HG03457 (cell line): Measurements from ENCODE around the gene CCDC178.
"Not testable (repeated sequence)": the region's sequence is repeated elsewhere in the genome, so short reads cannot be mapped to it uniquely, and the experiment has no call there.

ENCODE experiments used
- ATAC-seq: cut with Tn5 transposase; IDR thresholded peaks from one replicate; pipeline ENCODE4 v1.9.1; 2021; ENCODE audit warnings: moderate number of reproducible peaks; ENCODE audit not compliant: unreplicated experiment

CCDC178 gene

DNA sequence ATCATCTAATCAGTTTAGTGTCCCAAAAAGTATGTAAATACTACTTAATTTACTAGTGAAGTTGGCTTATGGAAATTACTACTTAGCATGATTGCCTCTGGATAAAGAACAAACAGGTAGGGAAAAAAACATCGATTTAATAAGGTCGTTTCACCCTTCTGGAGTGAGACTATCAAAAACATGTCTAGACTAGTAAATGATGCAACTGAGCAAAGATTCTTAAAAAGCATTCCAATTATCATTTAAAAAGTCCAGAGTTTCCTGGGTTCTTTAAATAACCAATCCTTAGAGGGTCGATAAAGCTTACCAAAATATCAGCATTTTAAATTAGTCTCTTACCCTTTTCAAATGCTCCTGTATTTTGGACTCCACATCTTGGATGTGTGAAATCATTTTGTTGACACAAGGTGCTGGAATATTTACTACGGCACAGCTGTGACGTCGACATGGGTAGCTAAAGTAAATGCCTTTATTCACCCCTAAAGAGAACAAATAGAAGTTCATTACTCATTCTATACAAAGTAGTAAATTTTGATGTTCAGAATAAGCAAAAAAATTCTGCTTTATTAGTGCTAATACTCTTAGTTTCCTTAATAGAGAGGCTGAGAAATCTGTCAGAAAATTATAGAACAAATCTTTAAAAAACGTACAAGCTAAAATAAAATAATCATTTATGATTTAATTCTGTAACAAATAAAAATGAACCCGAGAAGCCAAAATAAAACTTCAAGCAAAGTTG is 70.6 kb downstream of the CCDC178 start:
- ATAC-seq = no peak

DNA sequence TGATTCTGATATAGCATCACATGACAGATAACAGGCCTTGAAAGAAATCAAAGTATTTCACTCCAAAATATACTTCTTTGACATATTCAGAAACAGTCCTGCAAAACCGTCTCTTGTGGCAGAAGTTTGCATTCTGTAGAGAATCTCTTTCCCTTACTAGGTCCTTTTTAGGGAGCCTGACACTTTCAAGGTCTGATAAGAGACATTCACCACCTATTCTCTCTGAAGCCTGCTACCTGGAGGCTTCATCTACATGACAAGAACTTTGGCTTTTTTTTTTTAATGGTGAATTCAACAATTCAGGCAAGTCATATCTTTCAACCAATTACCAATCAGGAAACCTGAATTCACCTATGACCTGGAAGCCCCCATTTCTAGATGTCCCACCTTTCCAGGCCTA is 83.8 kb downstream of the CCDC178 start:
- no peak for ATAC-seq

DNA sequence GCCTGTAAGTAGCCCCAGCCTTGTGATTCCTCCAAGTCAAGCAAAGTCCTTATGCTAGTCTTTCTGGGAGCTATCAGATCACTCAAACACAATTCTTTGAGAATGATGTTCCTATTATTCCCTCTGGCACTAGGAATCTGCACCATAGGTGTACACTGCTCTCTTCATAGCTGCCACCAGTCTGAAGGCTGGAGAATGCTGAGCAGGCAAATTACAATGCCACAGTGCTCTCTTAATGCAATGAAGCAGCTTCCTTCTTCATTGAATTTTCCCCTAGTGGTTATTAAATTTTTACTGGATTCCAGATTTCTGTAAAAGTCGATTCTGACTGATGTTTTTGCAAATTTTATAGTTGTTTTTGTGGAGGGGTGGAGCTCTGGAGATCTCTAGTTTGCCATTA is 84.8 kb downstream of the CCDC178 start:
- no peak for ATAC-seq

DNA sequence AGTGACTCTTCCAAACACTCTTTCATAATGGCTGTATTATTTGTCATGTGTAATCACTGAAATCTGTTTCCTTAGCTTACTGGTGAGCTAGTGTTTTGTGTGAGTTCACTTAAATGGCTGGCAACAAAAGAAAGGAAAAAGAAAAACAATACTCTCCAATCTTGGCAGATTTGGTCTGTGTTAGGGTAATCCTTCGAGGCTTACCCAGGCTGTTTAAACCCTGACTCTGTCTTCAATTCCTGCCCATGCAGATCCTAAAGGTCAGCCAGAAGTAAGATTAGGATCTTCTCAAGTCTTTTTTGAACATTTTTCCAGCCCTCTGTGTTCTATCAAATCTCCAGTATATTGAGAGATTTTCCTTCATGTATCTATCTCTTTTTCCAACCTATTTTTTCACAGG is 85.3 kb downstream of the CCDC178 start:
- ATAC-seq = no peak

DNA sequence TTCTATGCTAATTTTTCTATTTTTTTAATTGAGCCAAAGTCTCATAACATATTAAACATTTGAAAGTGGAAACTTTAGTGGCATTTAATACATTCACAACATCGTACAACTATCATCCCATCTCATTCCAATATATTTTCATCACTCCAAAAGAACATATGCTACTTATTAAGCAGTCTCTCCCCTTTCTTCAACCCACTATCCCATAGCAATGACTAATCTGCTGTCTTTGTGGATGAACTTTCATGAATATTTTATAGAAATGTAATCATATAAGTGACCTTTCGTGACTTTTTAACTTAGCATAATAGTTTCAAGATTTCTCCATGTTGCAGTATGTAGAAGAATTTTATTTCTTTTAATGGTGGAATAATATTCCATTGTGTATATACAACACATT is 90.3 kb downstream of the CCDC178 start:
- ATAC-seq = no peak

DNA sequence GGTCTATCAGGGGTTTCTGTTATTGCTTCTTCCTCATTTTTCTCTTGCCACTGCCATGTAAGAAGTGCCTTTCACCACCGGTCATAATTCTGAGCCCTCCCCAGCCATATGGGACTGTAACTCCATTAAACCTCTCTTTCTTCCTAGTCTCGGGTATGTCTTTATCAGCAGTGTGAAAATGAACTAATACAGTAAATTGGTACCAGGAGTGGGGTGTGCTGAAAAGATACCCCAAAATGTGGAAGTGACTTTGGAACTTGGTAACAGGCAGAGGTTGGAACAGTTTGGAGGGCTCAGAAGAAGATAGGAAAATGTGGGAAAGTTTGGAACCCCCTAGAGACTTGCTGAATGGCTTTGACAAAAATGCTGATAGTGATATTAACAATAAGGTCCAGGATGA is 100.8 kb downstream of the CCDC178 start:
- not testable (repeated sequence) for ATAC-seq

DNA sequence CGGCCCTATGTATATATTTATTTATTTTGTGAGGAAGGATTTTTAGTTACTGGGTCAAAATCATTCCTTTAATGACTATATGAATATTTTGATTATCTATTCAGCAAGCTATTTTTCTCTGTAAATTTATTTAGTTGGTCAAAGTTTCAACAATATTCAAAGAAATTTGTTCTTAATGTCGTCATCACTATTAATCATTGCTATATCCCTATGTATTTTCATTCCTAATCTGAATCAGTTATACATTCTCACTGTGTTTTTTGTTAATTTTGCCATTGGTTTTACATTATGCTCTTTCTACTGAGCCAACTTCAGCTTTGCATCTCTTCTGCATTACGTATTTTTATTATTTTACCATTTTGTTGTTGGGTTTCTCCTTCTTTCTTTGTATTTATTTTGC is 105.7 kb downstream of the CCDC178 start:
- ATAC-seq = no peak

DNA sequence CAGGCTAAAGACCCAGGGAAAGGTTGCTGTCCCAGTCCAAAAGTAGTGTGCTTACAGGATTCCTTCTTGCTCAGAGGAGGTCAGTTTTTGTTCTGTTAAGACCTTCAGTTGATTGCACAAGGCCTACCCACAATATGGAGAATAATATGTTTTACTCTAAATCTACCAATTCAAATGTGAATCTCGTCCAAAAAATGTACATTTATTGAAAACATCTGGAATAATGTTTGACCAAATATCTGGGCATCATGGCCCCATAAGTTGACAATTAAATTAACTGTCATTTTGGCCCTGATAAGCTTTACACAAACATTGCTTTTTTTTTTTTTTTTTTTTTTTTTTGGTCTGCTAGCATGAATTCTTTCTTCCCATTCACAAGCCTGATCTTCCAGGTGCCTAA is 109.8 kb downstream of the CCDC178 start:
- ATAC-seq = no peak

DNA sequence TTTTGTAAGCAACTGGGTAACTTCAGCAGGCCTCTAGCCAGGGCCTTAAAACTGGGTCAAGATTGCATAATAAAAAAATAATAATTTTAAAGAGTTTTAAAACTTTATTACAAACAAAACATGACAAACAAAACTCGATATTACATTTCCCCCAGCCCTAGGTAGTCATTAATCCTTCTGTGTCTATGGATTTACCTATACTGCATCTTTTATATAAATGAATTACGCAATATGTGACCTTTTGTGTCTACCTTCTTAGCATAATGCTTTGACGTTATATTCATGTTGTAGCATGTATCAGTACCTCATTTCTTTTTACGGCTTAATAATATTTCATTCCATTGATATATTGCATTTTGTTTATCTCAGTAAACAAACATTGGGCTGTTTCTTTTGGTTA is 113.5 kb downstream of the CCDC178 start:
- no peak for ATAC-seq

DNA sequence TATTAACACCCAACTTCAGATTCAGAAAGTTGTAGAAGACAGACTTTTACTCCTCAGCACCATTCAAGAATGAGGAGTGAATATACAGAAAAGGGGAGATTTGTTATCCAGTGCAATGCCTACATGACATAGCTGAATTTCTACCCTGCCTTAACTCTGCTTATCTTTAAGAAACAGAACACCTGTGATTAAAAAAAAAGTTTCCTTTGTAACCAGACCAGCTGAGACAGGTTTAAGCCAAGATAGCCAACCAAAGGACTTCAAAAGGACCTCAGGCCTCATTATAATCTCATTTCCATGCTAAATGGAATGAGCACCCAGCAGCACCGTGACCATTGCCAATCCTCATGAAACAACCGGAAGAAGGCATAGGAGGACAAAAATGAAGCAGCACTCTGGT is 122.9 kb downstream of the CCDC178 start:
- ATAC-seq = no peak

DNA sequence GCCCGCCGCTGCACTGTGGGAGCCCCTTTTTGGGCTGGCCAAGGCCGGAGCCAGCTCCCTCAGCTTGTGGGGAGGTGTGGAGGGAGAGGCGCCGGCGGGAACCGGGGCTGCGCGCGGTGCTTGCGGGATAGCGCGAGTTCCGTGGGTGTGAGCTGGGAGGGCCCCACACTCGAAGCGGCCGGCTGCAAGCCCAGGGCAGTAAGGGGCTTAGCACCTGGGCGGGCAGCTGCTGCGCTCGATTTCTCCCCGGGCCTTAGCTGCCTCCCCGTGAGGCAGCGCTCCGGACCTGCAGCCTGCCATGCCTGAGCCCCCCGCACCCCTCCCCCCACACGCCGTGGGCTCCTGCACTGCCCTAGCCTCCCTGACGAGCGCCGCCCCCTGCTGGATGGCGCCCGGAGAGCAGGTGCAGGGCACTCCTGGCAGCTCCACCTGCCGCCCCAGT is 124.4 kb downstream of the CCDC178 start:
- no peak for ATAC-seq

DNA sequence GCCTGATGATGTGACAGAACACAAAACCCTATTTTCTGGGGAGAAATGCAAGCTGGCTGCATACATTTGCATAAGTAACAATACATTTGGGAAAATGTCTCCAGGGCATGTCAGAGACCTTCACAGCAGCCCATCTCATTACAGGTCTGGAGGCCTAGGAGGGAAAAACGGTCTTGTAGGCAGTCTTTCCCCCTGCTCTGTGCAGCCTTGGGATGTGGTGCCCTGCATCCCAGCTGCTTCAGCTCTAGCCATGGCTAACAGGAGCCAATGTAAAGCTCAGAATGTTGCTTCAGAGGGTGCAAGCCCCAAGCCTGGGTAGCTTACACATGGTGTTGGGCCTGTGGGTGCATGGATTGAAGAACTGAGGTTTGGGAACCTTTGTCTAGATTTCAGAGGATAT is 133.0 kb downstream of the CCDC178 start:
- no peak for ATAC-seq

DNA sequence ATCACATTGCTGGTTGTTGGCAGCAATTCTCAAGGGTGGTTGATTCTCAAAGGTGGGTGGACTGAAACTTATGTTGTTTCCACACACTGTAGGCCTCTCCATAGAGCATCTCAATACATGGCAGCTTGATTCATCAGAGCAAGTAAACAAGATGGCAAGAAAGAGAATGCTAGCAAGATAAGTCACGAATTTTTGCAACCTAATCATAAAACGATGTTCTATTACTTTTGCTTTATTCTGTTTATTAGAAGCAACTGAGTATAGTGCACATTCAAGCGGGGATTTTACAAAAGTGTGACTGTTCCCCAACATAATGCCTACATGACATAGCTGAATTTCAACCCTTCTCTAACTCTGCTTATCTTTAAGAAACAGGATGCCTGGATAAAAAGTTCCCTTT is 136.2 kb downstream of the CCDC178 start:
- ATAC-seq = no peak

DNA sequence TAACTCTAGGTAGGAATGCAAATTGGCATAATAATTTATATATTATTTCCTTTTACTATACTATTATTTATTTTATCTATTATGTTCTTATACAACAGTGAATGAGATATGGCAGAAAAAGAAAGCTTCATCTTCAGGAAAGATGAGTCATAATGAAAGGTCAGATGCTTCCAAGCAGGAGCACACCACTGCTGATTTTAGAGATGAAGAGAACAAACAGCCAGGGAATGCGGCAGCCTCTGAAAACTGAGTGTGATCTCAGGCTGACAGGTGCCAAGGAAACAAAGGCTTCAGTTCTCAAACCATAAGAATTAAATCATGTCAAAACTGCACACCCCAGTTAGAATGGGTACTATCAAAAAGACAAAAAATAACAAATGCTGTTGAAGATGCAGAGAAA is 149.0 kb downstream of the CCDC178 start:
- ATAC-seq = no peak

DNA sequence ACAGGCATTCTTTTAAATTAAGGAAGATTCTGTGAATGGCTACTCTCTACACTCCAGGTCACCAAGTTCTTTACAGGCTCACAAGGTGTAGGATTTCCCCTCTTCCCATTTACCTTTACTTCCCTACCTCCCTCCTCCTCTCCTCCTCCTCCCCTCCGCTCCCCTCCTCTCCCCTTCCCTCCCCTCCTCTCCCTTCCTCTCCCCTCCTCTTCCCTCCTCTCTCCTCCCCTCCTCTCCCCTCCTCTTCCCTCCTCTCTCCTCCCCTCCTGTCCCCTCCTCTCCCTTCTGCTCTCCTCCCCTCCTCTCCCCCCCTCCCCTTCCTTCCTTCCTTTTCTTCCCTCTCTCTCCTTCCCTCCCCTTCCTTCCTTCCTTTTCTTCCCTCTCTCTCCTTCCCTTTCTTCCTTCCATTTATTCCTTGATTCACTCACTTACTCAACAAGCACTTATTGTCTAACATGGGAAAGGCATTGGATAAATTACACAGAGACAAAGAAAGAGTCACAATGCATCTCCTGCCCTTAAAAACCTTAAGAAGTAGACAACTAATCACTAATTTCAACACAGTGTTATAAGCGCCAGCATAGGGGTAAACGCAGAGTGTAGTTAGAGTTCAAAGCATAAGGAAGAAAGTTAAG is 152.3 kb downstream of the CCDC178 start:
- no peak for ATAC-seq

DNA sequence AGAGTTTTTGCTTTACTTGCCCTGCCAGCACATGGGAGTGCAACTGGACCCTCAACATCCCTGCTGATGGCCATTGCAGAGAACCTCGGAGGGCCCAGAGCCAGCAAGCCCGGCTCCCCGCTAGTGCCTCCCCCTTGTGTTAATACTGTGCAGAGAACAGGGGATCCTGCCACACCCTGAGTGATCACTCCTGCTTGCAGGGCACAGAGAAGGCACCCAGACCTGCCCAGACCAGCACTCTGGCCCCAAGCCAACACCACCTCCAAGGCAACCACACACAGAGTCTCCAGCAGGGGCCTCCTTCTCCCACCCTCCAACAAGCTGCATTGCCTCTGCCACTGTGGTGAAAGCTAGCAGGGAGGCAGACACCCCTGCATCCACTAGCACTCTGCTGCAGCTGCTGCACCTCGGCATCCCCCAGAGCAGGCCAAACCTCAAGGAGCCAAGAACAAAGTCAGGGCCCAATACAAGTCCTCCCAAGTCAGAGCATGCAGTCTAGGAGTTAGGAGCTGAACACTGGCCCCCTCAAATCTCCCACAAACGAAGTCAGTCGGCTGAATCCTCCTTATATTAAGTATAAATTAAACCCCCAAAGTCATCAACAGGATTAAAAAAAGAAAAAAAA is 157.7 kb downstream of the CCDC178 start:
- ATAC-seq = no peak

DNA sequence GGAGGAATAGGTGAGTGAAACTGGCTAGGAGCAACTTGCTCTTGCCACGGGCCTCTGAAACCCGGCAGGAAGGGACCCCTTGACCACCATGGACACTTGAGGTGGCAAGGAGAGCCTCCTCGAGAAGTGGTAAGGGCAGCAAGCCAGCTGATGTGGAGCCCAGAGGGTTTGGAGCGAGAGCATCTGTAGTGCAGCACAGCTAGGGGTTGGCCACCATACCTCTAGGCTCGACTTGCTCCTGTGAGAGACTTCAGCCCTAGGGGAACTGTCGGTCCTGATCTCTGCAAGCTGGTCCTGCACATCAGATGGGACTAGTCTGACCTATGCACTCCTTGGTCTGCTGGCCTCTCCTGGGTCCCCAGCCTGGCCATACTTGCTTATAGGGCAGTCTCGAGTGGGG is 158.4 kb downstream of the CCDC178 start:
- ATAC-seq = no peak

DNA sequence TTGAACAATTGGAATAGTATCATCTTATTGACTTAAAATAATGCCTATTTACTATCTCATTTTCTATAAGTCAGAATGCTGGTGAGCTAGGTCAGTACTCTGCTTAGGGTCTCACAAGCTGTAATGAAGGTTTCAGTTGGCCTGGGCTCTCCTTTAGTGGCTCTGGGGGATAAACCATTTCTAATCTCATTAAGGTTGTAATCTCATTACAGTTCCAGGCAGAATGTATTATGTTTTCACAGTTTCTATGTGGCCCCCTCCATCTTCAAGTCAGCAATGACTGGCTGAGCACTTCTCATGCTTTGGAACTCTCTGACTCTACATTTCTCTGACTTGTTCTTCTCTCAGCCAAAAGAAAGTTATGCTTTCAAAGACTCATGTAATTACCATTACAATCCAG is 163.1 kb downstream of the CCDC178 start:
- ATAC-seq = no peak

DNA sequence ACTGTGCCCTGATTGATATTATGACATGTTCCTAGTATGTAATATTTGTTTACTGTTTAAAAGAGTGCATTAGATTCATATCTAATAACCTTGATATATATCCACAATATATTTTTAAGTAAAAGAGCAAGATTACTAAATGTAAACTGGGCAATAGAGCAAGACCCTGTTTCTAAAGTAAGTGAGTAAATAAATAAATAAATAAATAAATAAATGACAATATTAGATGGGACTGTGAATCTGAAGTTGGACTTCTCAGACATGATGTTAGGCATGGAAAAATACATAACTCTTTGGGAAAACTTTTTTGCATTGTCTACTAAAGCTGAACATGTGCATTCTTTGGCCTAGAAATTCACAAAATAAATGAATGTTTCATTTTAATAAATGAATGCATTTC is 164.7 kb downstream of the CCDC178 start:
- no peak for ATAC-seq

DNA sequence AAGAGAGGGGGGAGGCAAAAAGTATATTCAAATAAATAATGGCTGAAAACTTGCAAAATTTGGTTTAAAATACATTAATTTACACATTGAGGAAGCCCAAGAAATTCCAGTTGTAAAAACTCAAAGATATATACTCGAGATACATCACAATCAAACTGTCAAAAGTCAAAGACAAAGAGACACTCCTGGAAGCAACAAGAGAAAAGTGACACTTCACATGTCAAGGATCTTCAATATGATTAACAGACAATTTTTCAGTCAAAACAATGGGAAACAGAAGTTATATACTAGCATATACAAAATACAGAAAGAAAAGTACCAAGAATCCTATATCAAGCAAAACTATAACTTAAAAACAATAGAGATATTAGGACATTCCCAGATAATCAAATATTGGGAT is 170.2 kb downstream of the CCDC178 start:
- no peak for ATAC-seq

DNA sequence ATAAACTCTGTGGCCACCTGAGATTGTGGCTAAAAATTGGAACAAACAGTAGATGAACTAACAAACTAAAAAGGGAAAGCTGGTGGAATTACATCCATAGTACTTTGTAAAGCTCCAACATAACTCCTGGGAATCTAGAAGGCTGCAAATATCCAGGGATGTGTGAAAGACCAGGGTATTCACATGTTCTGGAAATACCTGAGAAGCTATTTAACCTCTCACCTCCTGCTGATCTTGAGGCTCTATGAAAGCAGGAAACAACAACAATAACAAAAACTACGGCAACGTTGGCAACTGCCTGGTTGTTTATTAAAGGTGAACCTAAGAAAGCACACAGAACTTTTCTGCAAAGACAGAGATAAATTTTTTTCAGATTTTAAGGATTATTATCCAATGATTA is 171.3 kb downstream of the CCDC178 start:
- no peak for ATAC-seq

DNA sequence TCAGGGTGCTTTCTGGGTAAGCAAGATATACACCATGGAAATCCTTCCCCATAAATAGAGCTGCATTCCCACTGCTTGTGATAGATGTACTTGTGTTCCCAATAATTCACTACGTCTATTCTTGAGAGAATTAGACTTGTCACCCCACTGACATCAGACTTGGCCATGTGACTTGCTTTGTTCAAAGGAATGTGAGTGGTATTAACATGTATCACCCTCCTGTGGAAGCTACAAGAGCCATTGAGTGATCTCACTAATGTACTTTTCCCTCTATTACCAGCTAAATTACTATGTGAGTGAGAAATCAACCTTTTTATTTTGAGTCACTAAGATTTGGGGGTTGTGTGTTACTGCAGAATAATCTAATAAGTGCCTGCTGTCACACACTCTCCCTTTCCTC is 176.0 kb downstream of the CCDC178 start:
- no peak for ATAC-seq
